Measurements from ENCODE around the gene DPP10. TPM values are rescaled to one million over a fixed set of nuclear protein-coding genes. Genes with fewer than 3 reads are reported as not detected.

DPP10 gene
- total RNA-seq, 1 donor from 2014 or later: 73.0 TPM

DNA sequence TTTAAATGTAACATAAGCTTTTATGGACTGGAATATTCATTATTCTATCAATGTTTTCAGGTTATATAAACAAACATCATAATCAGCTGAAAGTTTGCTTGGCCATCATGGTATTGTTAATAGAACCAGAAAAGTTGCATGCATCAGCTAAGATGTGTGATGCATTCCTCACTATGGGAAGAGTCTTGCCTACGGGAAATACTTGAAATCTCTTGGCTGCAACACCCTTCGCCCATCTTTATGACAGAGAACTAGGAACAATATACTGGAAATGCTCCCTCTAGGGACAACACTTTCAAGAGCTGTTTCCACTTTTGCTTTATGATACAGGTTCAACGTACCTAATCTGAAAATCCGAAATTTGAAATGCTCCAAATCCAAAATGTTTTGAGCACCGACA is 1390.8 kb downstream of the DPP10 start:
- DNase-seq (ENCODE audit: low spot score in 2 of 2, unreplicated experiment in 2 of 2): no peak
- Mint-ChIP-seq H3K9me3 (no peaks in the 10 kb centered on the region), H3K27ac (no peak overlapping the region), H3K27me3 (ENCODE audit: low read depth) (no peaks in the 10 kb centered on the region), H3K4me3 (no peak overlapping the region), H3K4me1 (peaks cover 1% of the 10 kb centered on the region), H3K36me3 (peaks cover 5% of the 10 kb centered on the region)
- no peak for TF ChIP-seq CTCF (IDR thresholded peaks at IDR 0.05; ENCODE audit: unreplicated experiment)

- Mint-ChIP-seq H3K4me1 (peaks cover 1% of the 10 kb centered on the region), H3K36me3 (peaks cover 7% of the 10 kb centered on the region), H3K27me3 (ENCODE audit: low read depth) (no peaks in the 10 kb centered on the region), H3K27ac (no peak overlapping the region), H3K4me3 (no peak overlapping the region), H3K9me3 (no peaks in the 10 kb centered on the region)
- no peak for DNase-seq (ENCODE audit: low spot score in 2 of 2, unreplicated experiment in 2 of 2)
- TF ChIP-seq CTCF (IDR thresholded peaks at IDR 0.05; ENCODE audit: unreplicated experiment): no peak
These were observed 1396.1 kb downstream of the DPP10 start for GRCh38 chr2:115838539-115838938.

- Mint-ChIP-seq H3K4me3 (no peak overlapping the region), H3K36me3 (peaks cover 6% of the 10 kb centered on the region), H3K9me3 (no peaks in the 10 kb centered on the region), H3K27ac (no peak overlapping the region), H3K4me1 (no peaks in the 10 kb centered on the region), H3K27me3 (ENCODE audit: low read depth) (no peaks in the 10 kb centered on the region)
- TF ChIP-seq CTCF (IDR thresholded peaks at IDR 0.05; ENCODE audit: unreplicated experiment): no peak
- DNase-seq (ENCODE audit: low spot score in 2 of 2, unreplicated experiment in 2 of 2): no peak
These were observed 1399.9 kb downstream of the DPP10 start for GRCh38 chr2:115842306-115842705.

DNA sequence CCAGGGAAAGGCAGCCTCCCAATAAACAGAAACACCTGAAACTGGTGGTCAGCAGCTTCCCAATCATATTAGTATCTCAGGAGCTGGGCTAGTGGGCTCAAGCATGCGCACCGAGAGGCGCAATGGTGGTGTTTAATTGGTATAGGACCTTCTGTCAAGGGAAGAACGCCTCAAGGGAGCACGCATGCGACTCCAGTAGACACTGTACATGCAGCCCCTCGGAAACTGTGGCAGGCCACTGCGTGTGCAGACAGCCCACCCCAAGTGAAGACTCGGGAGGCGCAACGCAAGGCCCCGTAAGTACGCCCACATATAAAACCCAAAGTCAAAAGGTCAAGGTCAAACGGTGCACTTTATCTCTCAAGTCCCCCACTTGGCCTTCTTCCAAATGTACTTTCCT is 1405.8 kb downstream of the DPP10 start:
- Mint-ChIP-seq H3K27me3 (ENCODE audit: low read depth) (no peaks in the 10 kb centered on the region), H3K9me3 (peaks cover 3% of the 10 kb centered on the region), H3K36me3 (peaks cover 2% of the 10 kb centered on the region), H3K27ac (no peak overlapping the region), H3K4me1 (no peaks in the 10 kb centered on the region), H3K4me3 (no peak overlapping the region)
- no peak for TF ChIP-seq CTCF (IDR thresholded peaks at IDR 0.05; ENCODE audit: unreplicated experiment)
- no peak for DNase-seq (ENCODE audit: low spot score in 2 of 2, unreplicated experiment in 2 of 2)

- H3K9me3 Mint-ChIP-seq: peaks cover 3% of the 10 kb centered on the region
These were observed 1424.6 kb downstream of the DPP10 start for GRCh38 chr2:115867024-115867423.

More at GRCh38 chr2:115867024-115867423, 1424.6 kb downstream of the DPP10 start:
- Mint-ChIP-seq H3K36me3 (no peaks in the 10 kb centered on the region), H3K4me1 (no peaks in the 10 kb centered on the region), H3K27ac (no peak overlapping the region), H3K4me3 (no peak overlapping the region), H3K27me3 (ENCODE audit: low read depth) (no peaks in the 10 kb centered on the region)
- no peak for TF ChIP-seq CTCF (IDR thresholded peaks at IDR 0.05; ENCODE audit: unreplicated experiment)
- no peak for DNase-seq (ENCODE audit: low spot score in 2 of 2, unreplicated experiment in 2 of 2)
